Glutamatergic neuron (in vitro differentiated cells): Measurements from ENCODE around the gene CLEC4G. TPM values are rescaled to one million over a fixed set of nuclear protein-coding genes. Genes with fewer than 3 reads are reported as not detected.
A peak's percentile ranks its signal among the peaks of the same experiment; 100 is the strongest.

Experiments
- DNase-seq: peaks from one replicate; pipeline ENCODE4 v3.0.0; 2022
- H3K27ac Mint-ChIP-seq: one replicate; pipeline ENCODE4 v1.8.0; 2020; ENCODE audit warnings: mild to moderate bottlenecking, mixed read lengths, inconsistent platforms; ENCODE audit not compliant: unreplicated experiment
- H3K27me3 Mint-ChIP-seq: one replicate; pipeline ENCODE4 v1.8.0; 2020; ENCODE audit warnings: mild to moderate bottlenecking, moderate library complexity, mixed read lengths, inconsistent platforms; ENCODE audit not compliant: unreplicated experiment
- H3K36me3 Mint-ChIP-seq: one replicate; pipeline ENCODE4 v1.8.0; 2020; ENCODE audit warnings: mild to moderate bottlenecking, mixed read lengths, inconsistent platforms; ENCODE audit not compliant: unreplicated experiment
- H3K4me1 Mint-ChIP-seq: one replicate; pipeline ENCODE4 v1.8.0; 2020; ENCODE audit warnings: mild to moderate bottlenecking, low read depth, mixed read lengths, inconsistent platforms; ENCODE audit not compliant: unreplicated experiment
- H3K4me3 Mint-ChIP-seq: one replicate; pipeline ENCODE4 v1.8.0; 2020; ENCODE audit warnings: mild to moderate bottlenecking, mixed read lengths, inconsistent platforms; ENCODE audit not compliant: unreplicated experiment
- H3K9me3 Mint-ChIP-seq: one replicate; pipeline ENCODE4 v1.8.0; 2020; ENCODE audit warnings: mild to moderate bottlenecking, moderate library complexity, mixed read lengths, inconsistent platforms; ENCODE audit not compliant: unreplicated experiment
- long read RNA-seq: library from polyadenylated mRNA; unstranded; transcript quantifications from one replicate; pipeline ENCODE4 v2.0.0, GENCODE V29; 2020; ENCODE audit not compliant: unreplicated experiment
- total RNA-seq: library from RNA; stranded (reverse); fragmentation: NEBNext Ultra II Directional; extraction: Animal tissue kit (Norgen Biotek cat#: 25700); gene quantifications from one replicate; pipeline ENCODE4 v1.2.1, GENCODE V29; 2021; ENCODE audit not compliant: unreplicated experiment
- TF ChIP-seq, protein P1 (sequence below): fragments of 200-600 bp; sonication (generic); IDR thresholded peaks from one replicate; pipeline ENCODE4 v1.5.0; 2021; ENCODE audit not compliant: partially characterized antibody, unreplicated experiment

CLEC4G gene
- 14.8 TPM for total RNA-seq
- long read RNA-seq, partial matches to known transcripts: 18 of 34 reads
- long read RNA-seq, other reads (novel, unspliced or antisense): 16 of 34 reads

GRCh38 chr19:7732045-7732444, at the start of gene CLEC4G:
TSS of gene CLEC4G (minus strand) at chr19:7732110. CDS start at chr19:7732102, 8 bp downstream.
- H3K36me3 Mint-ChIP-seq: peaks cover 6% of the 10 kb centered on the region
- no peaks in the 10 kb centered on the region for H3K9me3 Mint-ChIP-seq
- no peak within 1 kb of the TSS for H3K27ac Mint-ChIP-seq
- peaks cover 7% of the 10 kb centered on the region for H3K4me1 Mint-ChIP-seq
- TF ChIP-seq, protein P1, sequence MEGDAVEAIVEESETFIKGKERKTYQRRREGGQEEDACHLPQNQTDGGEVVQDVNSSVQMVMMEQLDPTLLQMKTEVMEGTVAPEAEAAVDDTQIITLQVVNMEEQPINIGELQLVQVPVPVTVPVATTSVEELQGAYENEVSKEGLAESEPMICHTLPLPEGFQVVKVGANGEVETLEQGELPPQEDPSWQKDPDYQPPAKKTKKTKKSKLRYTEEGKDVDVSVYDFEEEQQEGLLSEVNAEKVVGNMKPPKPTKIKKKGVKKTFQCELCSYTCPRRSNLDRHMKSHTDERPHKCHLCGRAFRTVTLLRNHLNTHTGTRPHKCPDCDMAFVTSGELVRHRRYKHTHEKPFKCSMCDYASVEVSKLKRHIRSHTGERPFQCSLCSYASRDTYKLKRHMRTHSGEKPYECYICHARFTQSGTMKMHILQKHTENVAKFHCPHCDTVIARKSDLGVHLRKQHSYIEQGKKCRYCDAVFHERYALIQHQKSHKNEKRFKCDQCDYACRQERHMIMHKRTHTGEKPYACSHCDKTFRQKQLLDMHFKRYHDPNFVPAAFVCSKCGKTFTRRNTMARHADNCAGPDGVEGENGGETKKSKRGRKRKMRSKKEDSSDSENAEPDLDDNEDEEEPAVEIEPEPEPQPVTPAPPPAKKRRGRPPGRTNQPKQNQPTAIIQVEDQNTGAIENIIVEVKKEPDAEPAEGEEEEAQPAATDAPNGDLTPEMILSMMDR: no peak
- peaks cover 7% of the 10 kb centered on the region for H3K27me3 Mint-ChIP-seq
- DNase-seq: no peak
- no peak within 1 kb of the TSS for H3K4me3 Mint-ChIP-seq

DNA sequence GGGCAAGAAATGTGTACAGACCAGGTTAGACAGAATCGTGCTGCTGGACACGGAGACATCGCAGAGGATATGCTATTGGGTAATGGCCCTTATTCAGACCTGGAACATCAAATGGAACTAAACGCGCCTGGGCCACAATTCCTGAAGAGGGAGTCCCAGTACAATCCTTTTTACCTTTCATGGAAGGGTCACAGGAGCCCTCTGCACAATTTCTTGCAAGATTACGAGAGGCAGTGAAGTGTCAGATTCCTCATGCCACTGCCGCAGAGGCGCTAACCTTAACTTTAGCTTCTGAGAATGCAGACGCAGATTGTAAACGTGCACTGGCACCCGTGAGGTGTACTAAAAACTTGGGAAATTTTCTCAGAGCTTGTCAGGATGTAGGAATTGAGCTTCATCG, 49.2 kb upstream of the CLEC4G start:
- no peak for DNase-seq
- H3K27me3 Mint-ChIP-seq: peaks cover 4% of the 10 kb centered on the region
- no peak overlapping the region for H3K4me3 Mint-ChIP-seq
- H3K4me1 Mint-ChIP-seq: peaks cover 8% of the 10 kb centered on the region
- TF ChIP-seq, protein P1: no peak
- peaks cover 2% of the 10 kb centered on the region for H3K9me3 Mint-ChIP-seq
- no peaks in the 10 kb centered on the region for H3K36me3 Mint-ChIP-seq
- no peak overlapping the region for H3K27ac Mint-ChIP-seq

- TF ChIP-seq, protein P1: no peak
- Mint-ChIP-seq H3K4me1 (peaks cover 8% of the 10 kb centered on the region), H3K4me3 (no peak overlapping the region), H3K36me3 (peaks cover 4% of the 10 kb centered on the region), H3K27me3 (peaks cover 2% of the 10 kb centered on the region), H3K27ac (peak overlapping the region; percentile 26), H3K9me3 (peaks cover 4% of the 10 kb centered on the region)
- no peak for DNase-seq
Observed at GRCh38 chr19:7779631-7780486, 47.9 kb upstream of the CLEC4G start.

DNA sequence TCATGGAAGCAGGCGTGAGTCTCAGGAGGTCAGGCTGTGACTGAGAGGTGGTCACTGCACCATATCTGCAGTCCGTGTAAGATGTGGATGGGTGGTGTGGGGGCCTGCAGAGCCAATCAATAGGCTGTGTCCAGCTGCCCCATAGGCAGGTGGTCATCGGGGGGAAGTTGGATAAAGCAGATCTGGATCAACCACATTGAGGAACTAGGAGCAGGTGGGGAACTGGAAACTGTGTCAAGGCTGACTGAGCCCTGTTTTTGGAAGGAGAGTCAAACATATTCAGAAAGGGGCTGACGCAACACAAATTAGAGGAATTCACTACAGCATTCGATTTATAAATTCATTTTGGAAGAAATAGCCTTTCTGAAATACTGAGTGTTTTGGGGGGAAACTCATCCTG, 46.2 kb upstream of the CLEC4G start:
- Mint-ChIP-seq H3K9me3 (peaks cover 2% of the 10 kb centered on the region), H3K4me3 (peak overlapping the region; percentile 50), H3K36me3 (peaks cover 4% of the 10 kb centered on the region), H3K27me3 (peaks cover 2% of the 10 kb centered on the region), H3K27ac (peak overlapping the region; percentile 53), H3K4me1 (peaks cover 8% of the 10 kb centered on the region)
- no peak for DNase-seq
- TF ChIP-seq, protein P1: no peak

- Mint-ChIP-seq H3K36me3 (peaks cover 4% of the 10 kb centered on the region), H3K27ac (no peak overlapping the region), H3K9me3 (peaks cover 2% of the 10 kb centered on the region), H3K4me3 (no peak overlapping the region), H3K27me3 (peaks cover 2% of the 10 kb centered on the region), H3K4me1 (peaks cover 8% of the 10 kb centered on the region)
- TF ChIP-seq, protein P1: no peak
- DNase-seq: no peak
Observed at GRCh38 chr19:7775761-7776160, 43.9 kb upstream of the CLEC4G start.
